Astrocyte of the cerebellum (primary cell): ENCODE measurements around the gene OGA.

Source experiments
- DNase-seq: peaks from one replicate; pipeline ENCODE4 v3.0.0-alpha.2; 2011; ENCODE audit warnings: low read depth
- H3K4me3 ChIP-seq: 2 replicates; pipeline ENCODE4 v1.5.1; 2011; ENCODE audit warnings: mild to moderate bottlenecking, low read depth, low read length, moderate library complexity
- CTCF ChIP-seq: IDR thresholded peaks from 2 replicates; pipeline ENCODE4 v1.5.1; 2012; ENCODE audit warnings: low read length, low read depth, moderate library complexity, mild to moderate bottlenecking; ENCODE audit errors: missing control alignments
- in situ Hi-C: cut with HindIII; loops from 2 replicates; pipeline ENCODE4 v1.10.0; 2017; ENCODE audit warnings: low sequenced_read_pairs

Gene OGA

GRCh38 chr10:101768791-101769170 is 49.5 kb downstream of the OGA start:
- no peak for DNase-seq
- TF ChIP-seq CTCF = no peak
- H3K4me3 ChIP-seq = no peak overlapping the region
- in situ Hi-C loops = no loop called here

DNA sequence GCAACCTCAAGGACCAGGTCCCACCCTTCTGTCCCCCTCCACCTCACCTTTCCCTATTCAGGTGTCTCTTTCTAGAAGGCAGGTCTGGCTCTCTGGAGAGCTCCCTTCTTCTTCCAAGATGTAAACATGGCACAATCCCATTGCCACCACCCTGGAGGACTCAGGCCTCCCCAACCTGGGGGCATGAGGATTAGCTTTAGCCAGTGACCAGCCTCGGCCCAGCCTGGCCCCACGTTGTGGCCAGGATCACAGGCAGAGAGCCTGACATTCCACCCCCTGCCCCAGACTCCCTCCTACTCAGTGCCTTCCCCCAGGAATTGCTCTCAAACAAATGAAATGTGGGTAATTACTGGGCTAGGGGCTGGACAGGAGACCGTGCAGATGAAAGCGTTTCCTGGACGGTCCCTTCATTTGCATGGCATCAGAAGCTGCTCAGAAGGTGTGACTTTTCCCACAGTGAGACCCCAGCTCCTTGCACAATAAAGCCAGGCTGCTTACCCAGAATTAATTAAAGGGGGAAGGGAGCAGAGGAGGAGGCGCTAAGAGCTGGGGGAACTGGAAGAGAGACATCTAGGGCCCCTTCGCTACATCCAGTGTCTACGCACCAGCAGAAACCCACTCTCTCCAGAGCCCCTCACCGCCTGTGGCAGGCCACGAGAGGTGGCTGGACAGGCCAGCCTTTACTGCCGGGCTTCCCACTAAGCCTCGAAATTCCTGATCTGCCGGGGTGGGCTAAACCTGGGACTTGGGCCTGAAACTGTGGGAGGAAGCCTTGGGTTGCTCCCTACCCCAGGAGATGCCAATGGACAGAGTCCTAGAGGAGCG is 50.1 kb downstream of the OGA start:
- in situ Hi-C loops = no loop called here
- DNase-seq = no peak
- no peak for TF ChIP-seq CTCF
- no peak overlapping the region for H3K4me3 ChIP-seq

GRCh38 chr10:101767600-101767945 is 50.7 kb downstream of the OGA start:
- no peak for TF ChIP-seq CTCF

GRCh38 chr10:101766753-101767599 is 51.3 kb downstream of the OGA start:
- no peak for TF ChIP-seq CTCF
- in situ Hi-C loops = no loop called here
- no peak for DNase-seq
- no peak overlapping the region for H3K4me3 ChIP-seq

More at GRCh38 chr10:101767600-101767945, 50.7 kb downstream of the OGA start:
- no peak overlapping the region for H3K4me3 ChIP-seq
- no peak for DNase-seq
- in situ Hi-C loops = no loop called here

- in situ Hi-C loops = no loop called here
- no peak for DNase-seq
- TF ChIP-seq CTCF = no peak
- H3K4me3 ChIP-seq = no peak overlapping the region
Observed at GRCh38 chr10:101766306-101766705, 51.9 kb downstream of the OGA start.

DNA sequence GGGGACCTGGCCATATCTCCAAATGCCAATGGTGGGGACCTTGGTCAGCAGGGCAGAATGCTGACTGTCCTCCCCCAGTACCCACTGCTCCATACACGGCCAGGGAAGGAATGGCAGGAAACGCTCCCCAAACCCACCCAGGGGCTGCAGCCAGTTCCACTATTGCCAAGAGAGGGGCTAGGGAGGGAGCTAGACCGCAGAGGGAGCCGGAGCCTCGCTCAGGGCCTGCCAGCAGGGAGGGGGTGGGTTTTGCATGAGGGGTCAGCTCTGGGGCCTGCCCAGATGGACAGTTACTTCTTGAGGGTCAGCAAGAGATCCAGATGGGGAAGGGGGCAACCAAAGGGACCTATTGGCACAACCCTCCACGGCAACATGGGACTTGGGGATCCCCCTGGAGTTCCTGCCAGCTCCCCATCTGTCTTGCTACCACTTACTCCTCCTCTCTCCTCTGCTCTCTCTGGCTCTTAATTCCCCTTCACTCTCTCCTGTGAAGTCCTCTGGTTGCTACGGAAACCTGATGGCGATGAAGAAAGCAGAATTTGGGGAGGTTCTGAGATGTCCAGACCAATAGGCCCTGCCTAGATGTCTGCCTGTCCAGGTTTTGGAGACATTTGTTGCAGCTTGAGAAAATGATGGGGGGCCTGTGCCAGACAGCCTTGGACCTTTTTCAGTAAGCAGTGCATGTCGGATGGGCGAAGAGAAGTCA is 55.0 kb downstream of the OGA start:
- TF ChIP-seq CTCF = no peak
- in situ Hi-C loops = no loop called here
- H3K4me3 ChIP-seq = no peak overlapping the region
- DNase-seq = no peak
